ENCODE data around the gene CBX5.
"Not testable (repeated sequence)": the region's sequence is repeated elsewhere in the genome, so short reads cannot be mapped to it uniquely, and the experiment has no call there.

Gene CBX5

GRCh38 chr12:54196396-54196795 is 83.5 kb downstream of the CBX5 start:
- DNase-seq = no peak

- DNase-seq = no peak
Observed at GRCh38 chr12:54195737-54196347, 84.1 kb downstream of the CBX5 start.

- DNase-seq = no peak
Observed at GRCh38 chr12:54195080-54195736, 84.7 kb downstream of the CBX5 start.

- DNase-seq = not testable (repeated sequence)
Observed at GRCh38 chr12:54194611-54195010, 85.3 kb downstream of the CBX5 start.

- DNase-seq = no peak
Observed at GRCh38 chr12:54193434-54193833, 86.5 kb downstream of the CBX5 start.

GRCh38 chr12:54191550-54192022 is 88.3 kb downstream of the CBX5 start:
- DNase-seq = peak; percentile 53 to 78 (median 73)

GRCh38 chr12:54191126-54191525 is 88.8 kb downstream of the CBX5 start:
- peak in 1 of 5 donors; percentile 8 for DNase-seq

GRCh38 chr12:54189198-54189539 is 90.8 kb downstream of the CBX5 start:
- DNase-seq = no peak

- no peak for DNase-seq
Observed at GRCh38 chr12:54187075-54187474, 92.8 kb downstream of the CBX5 start.

GRCh38 chr12:54185919-54186318 is 94.0 kb downstream of the CBX5 start:
- DNase-seq = no peak

- not testable (repeated sequence) for DNase-seq
Observed at GRCh38 chr12:54185297-54185696, 94.6 kb downstream of the CBX5 start.

GRCh38 chr12:54184024-54184805 is 95.7 kb downstream of the CBX5 start:
- no peak for DNase-seq

GRCh38 chr12:54182981-54183380 is 96.9 kb downstream of the CBX5 start:
- no peak for DNase-seq

- no peak for DNase-seq
Observed at GRCh38 chr12:54182086-54182485, 97.8 kb downstream of the CBX5 start.

Data from T-helper 1 cell (primary cell).